Measurements from ENCODE around the gene ZNF396.

DNA sequence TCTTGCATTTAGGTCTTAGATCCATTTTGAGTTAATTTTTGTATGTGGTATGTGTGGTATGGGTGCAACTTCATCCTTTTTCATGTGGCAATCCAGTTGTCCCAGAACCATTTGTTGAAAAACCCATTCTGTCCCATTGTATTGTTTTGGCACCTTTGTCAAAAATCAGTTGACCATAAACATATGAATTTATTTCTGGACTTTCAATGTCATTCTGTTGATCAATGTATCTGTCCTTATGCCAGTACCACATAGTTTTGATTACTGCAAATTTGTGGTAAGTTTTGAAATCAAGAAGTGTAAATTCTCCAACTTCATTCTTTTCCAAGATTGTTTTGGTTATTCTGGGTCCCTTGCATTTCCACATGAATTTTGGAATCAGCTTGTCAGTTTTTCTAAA, 16.6 kb upstream of the ZNF396 start:
- no peak for TF ChIP-seq CTCF (IDR thresholded peaks at IDR 0.05)
- no peak for TF ChIP-seq EZH2phosphoT487 (IDR thresholded peaks at IDR 0.05)
- no peak for TF ChIP-seq EZH2 (IDR thresholded peaks at IDR 0.05)

Measured in neural progenitor cell (in vitro differentiated cells).